Neuronal stem cell (in vitro differentiated cells): ENCODE measurements around the gene PTPRG.

Source experiments
- DNase-seq: peaks from one replicate; pipeline ENCODE4 v3.0.0-alpha.2; 2013; ENCODE audit warnings: low spot score
- H2AFZ ChIP-seq: one replicate; pipeline ENCODE4 v1.6.1; 2013; ENCODE audit warnings: mild to moderate bottlenecking, low read length, inconsistent platforms
- H2AK5ac ChIP-seq: 2 replicates; pipeline ENCODE4 v1.6.1; 2013; ENCODE audit warnings: low read depth, mild to moderate bottlenecking, inconsistent platforms, low read length, moderate library complexity, mixed read lengths
- H2BK120ac ChIP-seq: 2 replicates; pipeline ENCODE4 v1.6.1; 2013; ENCODE audit warnings: low read depth, mild to moderate bottlenecking, inconsistent platforms, low read length, moderate library complexity, mixed read lengths
- H2BK12ac ChIP-seq: one replicate; pipeline ENCODE4 v1.6.1; 2013; ENCODE audit warnings: low read length, inconsistent platforms
- H2BK15ac ChIP-seq: 2 replicates; pipeline ENCODE4 v1.6.1; 2013; ENCODE audit warnings: mild to moderate bottlenecking, low read length, inconsistent platforms, mixed read lengths
- H2BK5ac ChIP-seq: one replicate; pipeline ENCODE4 v1.6.1; 2013; ENCODE audit warnings: inconsistent platforms, mild to moderate bottlenecking, low read length, moderate library complexity
- H3K14ac ChIP-seq: one replicate; pipeline ENCODE4 v1.6.1; 2013; ENCODE audit warnings: low read length, inconsistent platforms
- H3K18ac ChIP-seq: 2 replicates; pipeline ENCODE4 v1.6.1; 2013; ENCODE audit warnings: low read length, inconsistent platforms
- H3K23ac ChIP-seq: 2 replicates; pipeline ENCODE4 v1.6.1; 2013; ENCODE audit warnings: low read depth, mild to moderate bottlenecking, mixed read lengths, low read length, inconsistent platforms; ENCODE audit not compliant: poor library complexity
- H3K27ac ChIP-seq: replicated peaks from 3 replicates; pipeline ENCODE4 v1.5.1; 2013; ENCODE audit warnings: low read length, inconsistent platforms
- H3K27me3 ChIP-seq, 3 experiments: 2 replicates each; pipeline ENCODE4 v1.6.1; 2013; ENCODE audit warnings: low read length in 3 of 3, mild to moderate bottlenecking in 2 of 3, inconsistent platforms in 1 of 3, low read depth in 1 of 3, mixed read lengths in 1 of 3, moderate library complexity in 1 of 3; ENCODE audit not compliant: control insufficient read depth in 3 of 3, insufficient read depth in 3 of 3
- H3K36me3 ChIP-seq, 2 donors: replicated peaks in 1 of 2; 2 replicates each; pipeline ENCODE4 v1.6.1; 2013; ENCODE audit warnings: low read length in 2 of 2; ENCODE audit not compliant: control insufficient read depth in 2 of 2, insufficient read depth in 2 of 2
- H3K4ac ChIP-seq: 2 replicates; pipeline ENCODE4 v1.6.1; 2013; ENCODE audit warnings: inconsistent platforms, mild to moderate bottlenecking, low read length, moderate library complexity
- H3K4me1 ChIP-seq, 2 donors: 1 replicate in 1 of 2; 2 replicates in 1 of 2; pipeline ENCODE4 v1.6.1; 2013; ENCODE audit warnings: low read length in 2 of 2, low read depth in 1 of 2; ENCODE audit not compliant: control insufficient read depth in 2 of 2, insufficient read depth in 1 of 2
- H3K4me2 ChIP-seq: one replicate; pipeline ENCODE4 v1.6.1; 2013; ENCODE audit warnings: mild to moderate bottlenecking, low read length, inconsistent platforms; ENCODE audit not compliant: insufficient read depth, poor library complexity, severe bottlenecking
- H3K4me3 ChIP-seq, 2 donors: 2 replicates each; pipeline ENCODE4 v1.5.1; 2013; ENCODE audit warnings: low read length in 2 of 2, mild to moderate bottlenecking in 2 of 2, inconsistent platforms in 1 of 2, moderate library complexity in 1 of 2
- H3K79me1 ChIP-seq: one replicate; pipeline ENCODE4 v1.6.1; 2013; ENCODE audit warnings: low read depth, mild to moderate bottlenecking, inconsistent platforms, low read length, moderate library complexity
- H3K9ac ChIP-seq: one replicate; pipeline ENCODE4 v1.6.1; 2013; ENCODE audit warnings: mild to moderate bottlenecking, low read depth, low read length, inconsistent platforms; ENCODE audit not compliant: poor library complexity
- H3K9me3 ChIP-seq, 2 donors: replicated peaks in 1 of 2; 2 replicates each; pipeline versions ENCODE3 to v1.6.1; 2013; ENCODE audit warnings: low read length in 2 of 2, mild to moderate bottlenecking in 2 of 2, inconsistent platforms in 1 of 2, low read depth in 1 of 2, mixed read lengths in 1 of 2, moderate library complexity in 1 of 2; ENCODE audit not compliant: control insufficient read depth in 2 of 2, insufficient read depth in 1 of 2
- H4K8ac ChIP-seq: one replicate; pipeline ENCODE4 v1.6.1; 2013; ENCODE audit warnings: low read depth, mild to moderate bottlenecking, inconsistent platforms, low read length, moderate library complexity
- H4K91ac ChIP-seq: one replicate; pipeline ENCODE4 v1.6.1; 2013; ENCODE audit warnings: low read length, low read depth, mild to moderate bottlenecking, inconsistent platforms; ENCODE audit not compliant: poor library complexity
- WGBS, 2 donors: extraction: QIAGEN DNeasy Blood & Tissue Kit; methylation state at CpG; one replicate each; pipeline ENCODE4 v1.1.7; 2013; ENCODE audit warnings: missing lambda C conversion rate in 2 of 2, mixed read lengths in 1 of 2; ENCODE audit not compliant: insufficient read length in 2 of 2, insufficient replicate concordance in 1 of 2; ENCODE audit errors: extremely low coverage in 2 of 2; 5-methylcytosine and 5-hydroxymethylcytosine counted together

Gene PTPRG

GRCh38 chr3:61564395-61565059 lies 3.2 kb downstream of the PTPRG start:
- Histone ChIP-seq H3K27ac (no peak overlapping the region), H2BK120ac (no peak overlapping the region), H3K18ac (peak overlapping the region; percentile 0), H3K9me3 (no peaks in the 10 kb centered on the region), H2BK5ac (no peak overlapping the region), H3K4me2 (peak overlapping the region; percentile 74), H2BK15ac (no peak overlapping the region), H3K4me3 (peak overlapping the region; percentile 73 to 88), H4K8ac (no peak overlapping the region), H3K79me1 (no peaks in the 10 kb centered on the region), H2AFZ (peak overlapping the region; percentile 99), H3K9ac (peak overlapping the region; percentile 95), H2AK5ac (no peak overlapping the region), H4K91ac (no peak overlapping the region), H3K4ac (no peak overlapping the region), H3K23ac (no peak overlapping the region), H3K27me3 (peaks cover 0 to 3% (median 0%) of the 10 kb centered on the region in 3 experiments), H3K36me3 (no peaks in the 10 kb centered on the region), H3K14ac (no peak overlapping the region), H2BK12ac (no peak overlapping the region), H3K4me1 (peaks cover 5% of the 10 kb centered on the region in 2 donors)
- WGBS, 2 donors, result no CpG with 5 or more reads among the region's 40 CpGs
- peak; percentile 72 for DNase-seq

- H3K9me3 ChIP-seq, result no peaks in the 10 kb centered on the region
- H2AFZ ChIP-seq, result no peak overlapping the region
- H3K4me2 ChIP-seq, result no peak overlapping the region
- no peaks in the 10 kb centered on the region for H3K79me1 ChIP-seq
- H2AK5ac ChIP-seq, result no peak overlapping the region
- H4K8ac ChIP-seq, result no peak overlapping the region
- WGBS, 2 donors, result no CpG with 5 or more reads among the region's 4 CpGs
- H3K4me3 ChIP-seq, result no peak overlapping the region
- no peak overlapping the region for H2BK12ac ChIP-seq
- H3K27ac ChIP-seq, result no peak overlapping the region
- no peak overlapping the region for H2BK5ac ChIP-seq
- H3K18ac ChIP-seq, result no peak overlapping the region
- H3K27me3 ChIP-seq, result peaks cover 0 to 3% (median 0%) of the 10 kb centered on the region in 3 experiments
- H2BK15ac ChIP-seq, result no peak overlapping the region
- no peak overlapping the region for H2BK120ac ChIP-seq
- H3K4ac ChIP-seq, result no peak overlapping the region
- no peak overlapping the region for H3K23ac ChIP-seq
- H3K4me1 ChIP-seq, result peaks cover 5% of the 10 kb centered on the region in 2 donors
- no peaks in the 10 kb centered on the region for H3K36me3 ChIP-seq
- H4K91ac ChIP-seq, result no peak overlapping the region
- no peak overlapping the region for H3K14ac ChIP-seq
- DNase-seq, result no peak
- H3K9ac ChIP-seq, result no peak overlapping the region
Measured at GRCh38 chr3:61565569-61565968, 4.2 kb downstream of the PTPRG start.

GRCh38 chr3:61568127-61568526 lies 6.8 kb downstream of the PTPRG start:
- peaks cover 0 to 3% (median 0%) of the 10 kb centered on the region in 3 experiments for H3K27me3 ChIP-seq
- no peak overlapping the region for H4K8ac ChIP-seq
- no peak overlapping the region for H3K23ac ChIP-seq
- no peak overlapping the region for H2BK5ac ChIP-seq
- H3K9ac ChIP-seq, result no peak overlapping the region
- no peak for DNase-seq
- H3K9me3 ChIP-seq, result no peaks in the 10 kb centered on the region
- no peak overlapping the region for H2BK12ac ChIP-seq
- H3K4me1 ChIP-seq, result peaks cover 5% of the 10 kb centered on the region in 2 donors
- H3K18ac ChIP-seq, result no peak overlapping the region
- no peak overlapping the region for H3K4me2 ChIP-seq
- no peak overlapping the region for H4K91ac ChIP-seq
- no peak overlapping the region for H2BK15ac ChIP-seq
- H3K14ac ChIP-seq, result no peak overlapping the region
- no peak overlapping the region for H3K27ac ChIP-seq
- no peak overlapping the region for H3K4ac ChIP-seq
- no CpG with 5 or more reads among the region's 1 CpG for WGBS, 2 donors
- no peak overlapping the region for H3K4me3 ChIP-seq
- peaks cover 0 to 2% of the 10 kb centered on the region in 2 donors for H3K36me3 ChIP-seq
- H2AK5ac ChIP-seq, result no peak overlapping the region
- H2AFZ ChIP-seq, result no peak overlapping the region
- H2BK120ac ChIP-seq, result no peak overlapping the region
- peaks cover 2% of the 10 kb centered on the region for H3K79me1 ChIP-seq

- H3K27ac ChIP-seq, result no peak overlapping the region
- no peak overlapping the region for H2AFZ ChIP-seq
- no peak overlapping the region for H2BK12ac ChIP-seq
- no peak overlapping the region for H3K9ac ChIP-seq
- H3K36me3 ChIP-seq, result peaks cover 0 to 2% of the 10 kb centered on the region in 2 donors
- H2BK5ac ChIP-seq, result no peak overlapping the region
- no peak overlapping the region for H3K14ac ChIP-seq
- H3K79me1 ChIP-seq, result peaks cover 2% of the 10 kb centered on the region
- no peaks in the 10 kb centered on the region for H3K27me3 ChIP-seq
- no peak overlapping the region for H3K23ac ChIP-seq
- H3K18ac ChIP-seq, result no peak overlapping the region
- H3K4me2 ChIP-seq, result no peak overlapping the region
- DNase-seq, result no peak
- H4K8ac ChIP-seq, result no peak overlapping the region
- no peak overlapping the region for H4K91ac ChIP-seq
- H3K4ac ChIP-seq, result no peak overlapping the region
- peaks cover 5 to 9% of the 10 kb centered on the region in 2 donors for H3K9me3 ChIP-seq
- H2AK5ac ChIP-seq, result no peak overlapping the region
- no peak overlapping the region for H2BK15ac ChIP-seq
- peaks cover 0 to 1% of the 10 kb centered on the region in 2 donors for H3K4me1 ChIP-seq
- H2BK120ac ChIP-seq, result no peak overlapping the region
- no CpG with 5 or more reads among the region's 2 CpGs for WGBS, 2 donors
- no peak overlapping the region for H3K4me3 ChIP-seq
Measured at GRCh38 chr3:61569856-61570580, 8.6 kb downstream of the PTPRG start.
